ENCODE data around the gene LMAN2L.

- peak; percentile 23 for TF ChIP-seq CTCF (IDR thresholded peaks at IDR 0.05; ENCODE audit: low read depth, low read length)
- no peak for TF ChIP-seq POLR2A (IDR thresholded peaks at IDR 0.05; ENCODE audit: extremely low read depth, insufficient read length)
- TF ChIP-seq, protein P1, sequence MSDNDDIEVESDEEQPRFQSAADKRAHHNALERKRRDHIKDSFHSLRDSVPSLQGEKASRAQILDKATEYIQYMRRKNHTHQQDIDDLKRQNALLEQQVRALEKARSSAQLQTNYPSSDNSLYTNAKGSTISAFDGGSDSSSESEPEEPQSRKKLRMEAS (IDR thresholded peaks at IDR 0.05; ENCODE audit: low read depth, low read length) = no peak
Observed at GRCh38 chr2:96760986-96761832, 21.3 kb upstream of the LMAN2L start.
